DND-41 (cell line): Measurements from ENCODE around the gene P2RY13.

Source experiments
- ATAC-seq: fragments of 200-7000 bp; cut with Tn5 transposase; 3 replicates; pipeline ENCODE4 v1.9.1; 2021; ENCODE audit warnings: low read depth; ENCODE audit not compliant: insufficient read depth
- DNase-seq: peaks from one replicate; pipeline ENCODE4 v3.0.0-alpha.2; 2020
- H2AFZ ChIP-seq: 2 replicates; pipeline ENCODE4 v1.6.0; 2012; ENCODE audit warnings: low read depth, low read length
- H3K27ac ChIP-seq: 2 replicates; pipeline ENCODE4 v1.5.1; 2012; ENCODE audit warnings: low read length, inconsistent platforms
- H3K27me3 ChIP-seq: fragments of 200-600 bp; sonication (generic); 2 replicates; pipeline ENCODE4 v1.6.0; 2012; ENCODE audit warnings: low read length, mild to moderate bottlenecking, inconsistent platforms; ENCODE audit not compliant: insufficient read depth, poor library complexity
- H3K36me3 ChIP-seq: 2 replicates; pipeline ENCODE4 v1.5.1; 2012; ENCODE audit warnings: low read length, inconsistent platforms; ENCODE audit not compliant: insufficient read depth
- H3K4me1 ChIP-seq: 2 replicates; pipeline ENCODE4 v1.5.1; 2012; ENCODE audit warnings: mild to moderate bottlenecking, low read length; ENCODE audit not compliant: insufficient read depth
- H3K4me2 ChIP-seq: 2 replicates; pipeline ENCODE4 v1.6.0; 2012; ENCODE audit warnings: mild to moderate bottlenecking, moderate library complexity, low read length, inconsistent platforms; ENCODE audit not compliant: insufficient read depth
- H3K4me3 ChIP-seq, 2 experiments: fragments of 200-600 bp in 1 of 2; shearing (Covaris generic) in 1 of 2; 2 replicates each; pipeline ENCODE4 v1.5.1; 2012 to 2016; ENCODE audit warnings: inconsistent platforms in 2 of 2, low read length in 2 of 2, mild to moderate bottlenecking in 2 of 2, low read depth in 1 of 2, moderate library complexity in 1 of 2
- H3K79me2 ChIP-seq: 2 replicates; pipeline ENCODE4 v1.6.0; 2012; ENCODE audit warnings: low read length, inconsistent platforms; ENCODE audit not compliant: insufficient read depth
- H3K9ac ChIP-seq: 2 replicates; pipeline ENCODE4 v1.6.0; 2012; ENCODE audit warnings: low read depth, mild to moderate bottlenecking, inconsistent platforms, low read length, moderate library complexity
- H3K9me3 ChIP-seq: 2 replicates; pipeline ENCODE4 v1.5.1; 2012; ENCODE audit warnings: low read length, moderate library complexity, mild to moderate bottlenecking, inconsistent platforms; ENCODE audit not compliant: insufficient read depth, severe bottlenecking
- H4K20me1 ChIP-seq: 2 replicates; pipeline ENCODE4 v1.6.0; 2012; ENCODE audit warnings: low read length; ENCODE audit not compliant: insufficient read depth
- CTCF ChIP-seq: IDR thresholded peaks from 2 replicates; pipeline ENCODE4 v1.5.1; 2012; ENCODE audit warnings: borderline replicate concordance, low read length, moderate library complexity, mild to moderate bottlenecking; ENCODE audit not compliant: poor library complexity, severe bottlenecking; ENCODE audit errors: extremely low read depth
- EZH2 ChIP-seq: IDR thresholded peaks from 3 replicates; pipeline ENCODE4 v1.6.1; 2012; ENCODE audit warnings: borderline replicate concordance, low read depth, mild to moderate bottlenecking, moderate library complexity, low read length, inconsistent platforms; ENCODE audit not compliant: severe bottlenecking

P2RY13 gene

GRCh38 chr3:151350656-151351055 is 21.3 kb upstream of the P2RY13 start:
- H3K4me1 ChIP-seq, result no peaks in the 10 kb centered on the region
- ATAC-seq, result no peak
- no peak overlapping the region for H3K4me3 ChIP-seq
- no peak for DNase-seq
- H4K20me1 ChIP-seq, result no peaks in the 10 kb centered on the region
- H2AFZ ChIP-seq, result no peak overlapping the region
- no peaks in the 10 kb centered on the region for H3K9me3 ChIP-seq
- H3K27ac ChIP-seq, result no peak overlapping the region
- H3K4me2 ChIP-seq, result no peak overlapping the region
- H3K79me2 ChIP-seq, result no peaks in the 10 kb centered on the region
- no peak for TF ChIP-seq CTCF
- no peak for TF ChIP-seq EZH2
- no peak overlapping the region for H3K9ac ChIP-seq
- H3K36me3 ChIP-seq, result no peaks in the 10 kb centered on the region
- no peaks in the 10 kb centered on the region for H3K27me3 ChIP-seq

- no peak overlapping the region for H2AFZ ChIP-seq
- no peak overlapping the region for H3K27ac ChIP-seq
- peak; percentile 5 for DNase-seq
- ATAC-seq, result 0 out of 3 replicates have a peak, but pooled peaks have one; percentile 37
- no peaks in the 10 kb centered on the region for H3K79me2 ChIP-seq
- no peaks in the 10 kb centered on the region for H3K36me3 ChIP-seq
- H4K20me1 ChIP-seq, result no peaks in the 10 kb centered on the region
- no peak overlapping the region for H3K4me2 ChIP-seq
- no peak overlapping the region for H3K9ac ChIP-seq
- TF ChIP-seq EZH2 (no peak), CTCF (no peak)
- no peaks in the 10 kb centered on the region for H3K9me3 ChIP-seq
- H3K27me3 ChIP-seq, result no peaks in the 10 kb centered on the region
- no peak overlapping the region for H3K4me3 ChIP-seq
- H3K4me1 ChIP-seq, result no peaks in the 10 kb centered on the region
Measured at GRCh38 chr3:151347432-151347831, 18.1 kb upstream of the P2RY13 start.

GRCh38 chr3:151346292-151346691 is 16.9 kb upstream of the P2RY13 start:
- Histone ChIP-seq H3K4me3 (no peak overlapping the region), H3K4me2 (no peak overlapping the region), H3K36me3 (no peaks in the 10 kb centered on the region), H3K27ac (no peak overlapping the region), H4K20me1 (no peaks in the 10 kb centered on the region), H3K9ac (no peak overlapping the region), H3K79me2 (no peaks in the 10 kb centered on the region), H3K27me3 (no peaks in the 10 kb centered on the region), H3K9me3 (no peaks in the 10 kb centered on the region), H2AFZ (no peak overlapping the region), H3K4me1 (no peaks in the 10 kb centered on the region)
- TF ChIP-seq CTCF (no peak), EZH2 (no peak)
- DNase-seq (no peak), ATAC-seq (no peak)

- Histone ChIP-seq H3K9ac (no peak overlapping the region), H3K9me3 (no peaks in the 10 kb centered on the region), H3K27ac (no peak overlapping the region), H4K20me1 (no peaks in the 10 kb centered on the region), H3K79me2 (no peaks in the 10 kb centered on the region), H3K4me1 (no peaks in the 10 kb centered on the region), H3K4me3 (no peak overlapping the region), H3K36me3 (no peaks in the 10 kb centered on the region), H2AFZ (no peak overlapping the region), H3K27me3 (no peaks in the 10 kb centered on the region), H3K4me2 (no peak overlapping the region)
- TF ChIP-seq CTCF (no peak), EZH2 (no peak)
- DNase-seq, result no peak
- no peak for ATAC-seq
Measured at GRCh38 chr3:151345859-151346258, 16.5 kb upstream of the P2RY13 start.
